Adrenal gland (tissue), 12 donors: Measurements from ENCODE around the gene ZNF154. TPM values are rescaled to one million over a fixed set of nuclear protein-coding genes. Genes with fewer than 3 reads are reported as not detected.
A peak's percentile ranks its signal among the peaks of the same experiment; 100 is the strongest.

ENCODE experiments used
- DNase-seq, 7 donors: peaks; one replicate each; pipeline ENCODE4 v3.0.0-alpha.2; 2019 to 2020
- H3K27ac ChIP-seq, 5 donors: fragments of 200-600 bp; sonication (generic) in 4 of 5; 1 replicate in 3 of 5; 2 replicates in 2 of 5; pipeline versions ENCODE4 v1.5.1 to v1.8.0; 2016 to 2020; ENCODE audit warnings: mild to moderate bottlenecking in 1 of 5
- H3K27me3 ChIP-seq: fragments of 200-600 bp; 2 replicates; pipeline ENCODE4 v1.8.0; 2021
- H3K36me3 ChIP-seq, 2 donors: fragments of 200-600 bp; replicated peaks in 1 of 2; 1 replicate in 1 of 2; 2 replicates in 1 of 2; pipeline versions ENCODE4 v1.5.1 to v1.8.0; 2018 to 2022
- H3K4me1 ChIP-seq, 2 donors: fragments of 200-600 bp; replicated peaks in 1 of 2; 1 replicate in 1 of 2; 2 replicates in 1 of 2; pipeline versions ENCODE4 v1.5.1 to v1.8.0; 2018 to 2021
- H3K4me3 ChIP-seq, 4 donors: fragments of 200-600 bp; sonication (generic) in 3 of 4; one replicate each; pipeline ENCODE4 v1.5.1; 2016 to 2018
- H3K9me3 ChIP-seq, 3 donors: fragments of 200-600 bp; sonication (generic) in 1 of 3; replicated peaks in 1 of 3; 1 replicate in 2 of 3; 2 replicates in 1 of 3; pipeline versions ENCODE4 v1.5.1 to v1.8.0; 2016 to 2021
- CTCF ChIP-seq, 6 experiments: fragments of 450-650 bp in 4 of 6; fragments of 200-600 bp in 2 of 6; sonication (generic) in 1 of 6; IDR thresholded peaks; 1 replicate in 5 of 6; 2 replicates in 1 of 6; pipeline versions ENCODE4 v1.5.1 to v1.8.0; 2016 to 2021; ENCODE audit warnings: antibody characterized with exemption in 6 of 6, mild to moderate bottlenecking in 2 of 6, moderate library complexity in 1 of 6
- POLR2A ChIP-seq, 2 donors: fragments of 450-650 bp; IDR thresholded peaks; one replicate each; pipeline ENCODE4 v1.6.1; 2017; ENCODE audit warnings: antibody characterized with exemption in 2 of 2, mild to moderate bottlenecking in 2 of 2, moderate library complexity in 1 of 2
- WGBS, 4 donors: extraction: QIAGEN DNeasy Blood & Tissue Kit in 2 of 4; methylation state at CpG; one replicate each; pipeline versions ENCODE4 v1.1.5 to v1.1.7; 2013 to 2017; 5-methylcytosine and 5-hydroxymethylcytosine counted together
- intact Hi-C, 2 donors: fragments of 100-400 bp; cut with DNase I; formaldehyde crosslinking; loops; one replicate each; pipeline versions ENCODE4 v1.14.1 to v1.15.0; 2022 to 2023
- polyA plus RNA-seq, 3 donors: library from polyadenylated mRNA; stranded (reverse); fragments of 200-250 nt in 2 of 3; fragments of 350-450 nt in 1 of 3; fragmentation: Illumina TruSeq in 1 of 3; extraction: RNeasy Lipid Tissue Mini Kit (QIAGEN cat#74804) in 1 of 3; gene quantifications; one replicate each; pipeline ENCODE4 v1.2.3, GENCODE V29; 2013 to 2014
- total RNA-seq, 9 donors: library from RNA; depleted of rRNA in 4 of 9; stranded (reverse); fragments of >200 nt in 4 of 9; fragments of 120-200 nt in 1 of 9; fragmentation: NEBNext Ultra II Directional in 1 of 9; extraction: Animal tissue kit (Norgen Biotek cat#: 25700) in 1 of 9; gene quantifications; one replicate each; pipeline versions ENCODE4 v1.1.0 to v1.2.4, GENCODE V29; 2013 to 2023
- donor health status: healthy with polysubstance abuse.
- donor health status: Bipolar disorder and iron deficiency.
- donor health status: DM: yes; HTN: yes; CAD: no.
- donor health status: DM: no; HTN: no; CAD: no.
- donor health status: DM: no; HTN: no; CAD: no.
- donor health status: DM: yes; HTN: yes; CAD: no.

ZNF154 gene
- total and polyA plus RNA-seq, 12 donors, result 2.1 to 13.1 (median 6.8) TPM

GRCh38 chr19:57682226-57682766, 26.7 kb downstream of the ZNF154 start:
- H3K27me3 ChIP-seq, result no peaks in the 10 kb centered on the region
- H3K27ac ChIP-seq, result peak overlapping the region in 1 of 5 donors; percentile 30
- peaks cover 7 to 15% of the 10 kb centered on the region in 2 donors for H3K4me1 ChIP-seq
- peaks cover 0 to 3% of the 10 kb centered on the region in 2 donors for H3K36me3 ChIP-seq
- DNase-seq, result no peak
- WGBS, 4 donors, result 2 to 4% (median 3%) methylated on average over 7 to 19 of the region's 19 CpGs
- TF ChIP-seq CTCF (IDR thresholded peaks at IDR 0.05), result no peak
- no peak for TF ChIP-seq POLR2A (IDR thresholded peaks at IDR 0.05)
- intact Hi-C loops, result no loop called here
- peak overlapping the region; percentile 68 to 96 (median 83) for H3K4me3 ChIP-seq
- peaks cover 0 to 26% (median 0%) of the 10 kb centered on the region in 3 donors for H3K9me3 ChIP-seq

- no peaks in the 10 kb centered on the region for H3K9me3 ChIP-seq
- TF ChIP-seq POLR2A (IDR thresholded peaks at IDR 0.05) (no peak), CTCF (IDR thresholded peaks at IDR 0.05) (no peak)
- no peaks in the 10 kb centered on the region for H3K27me3 ChIP-seq
- H3K4me1 ChIP-seq, result no peaks in the 10 kb centered on the region
- no peak overlapping the region for H3K4me3 ChIP-seq
- DNase-seq, result no peak
- intact Hi-C loops, result no loop called here
- H3K36me3 ChIP-seq, result no peaks in the 10 kb centered on the region
- no peak overlapping the region for H3K27ac ChIP-seq
- WGBS, 4 donors, result 50 to 71% (median 54%) methylated on average over 2 of the region's 2 CpGs
Observed at GRCh38 chr19:57675881-57676280, 33.1 kb downstream of the ZNF154 start.

GRCh38 chr19:57672466-57672865, 36.5 kb downstream of the ZNF154 start:
- intact Hi-C loops, result no loop called here
- no peak overlapping the region for H3K4me3 ChIP-seq
- DNase-seq, result no peak
- WGBS, 4 donors, result 72 to 91% (median 81%) methylated on average over 4 of the region's 4 CpGs
- no peaks in the 10 kb centered on the region for H3K36me3 ChIP-seq
- no peaks in the 10 kb centered on the region for H3K9me3 ChIP-seq
- no peak for TF ChIP-seq POLR2A (IDR thresholded peaks at IDR 0.05)
- no peak for TF ChIP-seq CTCF (IDR thresholded peaks at IDR 0.05)
- H3K27ac ChIP-seq, result no peak overlapping the region
- no peaks in the 10 kb centered on the region for H3K4me1 ChIP-seq
- no peaks in the 10 kb centered on the region for H3K27me3 ChIP-seq

- no peaks in the 10 kb centered on the region for H3K36me3 ChIP-seq
- TF ChIP-seq POLR2A (IDR thresholded peaks at IDR 0.05) (no peak), CTCF (IDR thresholded peaks at IDR 0.05) (no peak)
- no peaks in the 10 kb centered on the region for H3K9me3 ChIP-seq
- 57 to 69% (median 63%) methylated on average over 7 of the region's 7 CpGs for WGBS, 4 donors
- no peak overlapping the region for H3K4me3 ChIP-seq
- no peaks in the 10 kb centered on the region for H3K27me3 ChIP-seq
- no peak overlapping the region for H3K27ac ChIP-seq
- no peak for DNase-seq
- intact Hi-C loops, result no loop called here
- H3K4me1 ChIP-seq, result no peaks in the 10 kb centered on the region
Observed at GRCh38 chr19:57671124-57671895, 37.7 kb downstream of the ZNF154 start.
